ENCODE data around the gene PPP2R2B.

DNA sequence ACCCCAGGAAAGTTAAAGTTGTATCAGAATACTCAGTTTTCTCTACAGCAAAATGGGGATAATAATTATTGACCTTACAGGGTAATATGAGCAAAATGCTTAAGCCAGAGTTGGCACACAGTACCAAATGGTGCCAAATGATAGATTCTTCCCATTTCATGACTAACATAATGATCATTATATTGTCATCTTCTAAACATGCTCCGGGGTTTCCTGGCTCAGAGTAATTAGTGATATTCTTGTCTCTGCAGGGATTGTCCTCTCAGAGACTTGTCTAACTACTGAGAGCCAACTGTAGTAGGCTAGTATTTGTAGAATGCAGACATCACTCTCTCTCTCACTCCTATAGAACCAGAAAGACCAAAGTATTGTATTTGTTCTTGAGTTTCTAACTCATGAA is 25.2 kb upstream of the PPP2R2B start:
- TF ChIP-seq TSHZ2 (CRISPR knock-in tag; IDR thresholded peaks at IDR 0.05), result no peak
- TF ChIP-seq RARB (CRISPR knock-in tag; IDR thresholded peaks at IDR 0.05), result no peak
- no peak for TF ChIP-seq ZC3H10 (CRISPR knock-in tag; IDR thresholded peaks at IDR 0.05)
- no peak for TF ChIP-seq ARNTL (CRISPR knock-in tag; IDR thresholded peaks at IDR 0.05; ENCODE audit: borderline replicate concordance, low read depth)

All from SK-N-SH treated with all-trans-retinoic acid at 6 μM for 48 hours (cell line).